Brain microvascular endothelial cell (primary cell): ENCODE data around the gene C1orf159.

Source experiments
- DNase-seq: peaks from one replicate; pipeline ENCODE4 v3.0.0-alpha.2; 2020
- H3K27ac ChIP-seq: fragments of 250-450 bp; sonication (Bioruptor Pico); 2 replicates; pipeline ENCODE4 v1.5.1; 2020; ENCODE audit warnings: mild to moderate bottlenecking, moderate library complexity
- H3K27me3 ChIP-seq: fragments of 250-450 bp; sonication (Bioruptor Pico); replicated peaks from 2 replicates; pipeline ENCODE4 v1.5.1; 2020; ENCODE audit warnings: mild to moderate bottlenecking
- H3K36me3 ChIP-seq: fragments of 250-450 bp; sonication (Bioruptor Pico); replicated peaks from 2 replicates; pipeline ENCODE4 v1.5.1; 2020; ENCODE audit warnings: mild to moderate bottlenecking
- H3K4me3 ChIP-seq: 2 replicates; pipeline ENCODE4 v1.5.1; 2011; ENCODE audit warnings: low read depth, mild to moderate bottlenecking, control low read depth, low read length, moderate library complexity
- in situ Hi-C: cut with HindIII; loops from 2 replicates; pipeline ENCODE4 v1.10.0; 2017; ENCODE audit warnings: low sequenced_read_pairs, low pct_ligation_motif_present
- TF ChIP-seq, protein P1 (sequence below): IDR thresholded peaks from 2 replicates; pipeline ENCODE4 v1.5.1; 2011; ENCODE audit warnings: low read depth, mild to moderate bottlenecking, moderate library complexity, low read length, control low read depth, inconsistent platforms; ENCODE audit errors: missing control alignments

C1orf159 gene

DNA sequence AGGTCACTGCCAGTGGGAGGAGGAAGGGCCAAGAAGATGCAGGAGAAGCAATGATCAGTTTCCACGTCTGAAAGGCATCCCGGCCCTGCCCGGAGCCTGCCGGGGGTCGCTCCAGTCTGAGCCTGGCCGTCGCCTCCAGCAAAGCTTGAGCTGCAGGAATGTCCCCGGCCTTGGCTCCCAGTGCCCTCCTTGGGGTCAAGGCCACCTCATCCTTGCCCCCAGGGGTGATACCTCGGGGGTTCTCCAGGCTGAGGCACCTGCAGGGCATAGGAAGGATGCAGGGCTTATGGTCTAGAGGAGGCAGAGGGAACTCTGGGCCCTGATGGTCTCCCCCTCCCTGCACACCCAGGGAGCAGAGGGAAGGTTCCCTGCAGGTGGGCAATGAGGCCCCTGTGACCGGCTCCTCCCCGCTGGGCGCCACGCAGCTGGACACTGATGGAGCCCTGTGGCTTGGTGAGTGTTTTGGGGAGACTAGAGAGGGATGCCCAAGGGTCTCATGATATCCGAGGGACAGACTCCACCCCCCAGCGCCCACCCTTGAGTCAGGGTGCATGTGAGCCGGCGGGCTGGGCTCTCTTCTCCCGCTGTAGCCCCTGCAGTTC is 61.7 kb downstream of the C1orf159 start:
- in situ Hi-C loops, result no loop called here
- Histone ChIP-seq H3K4me3 (no peak overlapping the region), H3K27me3 (no peaks in the 10 kb centered on the region), H3K36me3 (peaks cover 49% of the 10 kb centered on the region), H3K27ac (no peak overlapping the region)
- TF ChIP-seq, protein P1, sequence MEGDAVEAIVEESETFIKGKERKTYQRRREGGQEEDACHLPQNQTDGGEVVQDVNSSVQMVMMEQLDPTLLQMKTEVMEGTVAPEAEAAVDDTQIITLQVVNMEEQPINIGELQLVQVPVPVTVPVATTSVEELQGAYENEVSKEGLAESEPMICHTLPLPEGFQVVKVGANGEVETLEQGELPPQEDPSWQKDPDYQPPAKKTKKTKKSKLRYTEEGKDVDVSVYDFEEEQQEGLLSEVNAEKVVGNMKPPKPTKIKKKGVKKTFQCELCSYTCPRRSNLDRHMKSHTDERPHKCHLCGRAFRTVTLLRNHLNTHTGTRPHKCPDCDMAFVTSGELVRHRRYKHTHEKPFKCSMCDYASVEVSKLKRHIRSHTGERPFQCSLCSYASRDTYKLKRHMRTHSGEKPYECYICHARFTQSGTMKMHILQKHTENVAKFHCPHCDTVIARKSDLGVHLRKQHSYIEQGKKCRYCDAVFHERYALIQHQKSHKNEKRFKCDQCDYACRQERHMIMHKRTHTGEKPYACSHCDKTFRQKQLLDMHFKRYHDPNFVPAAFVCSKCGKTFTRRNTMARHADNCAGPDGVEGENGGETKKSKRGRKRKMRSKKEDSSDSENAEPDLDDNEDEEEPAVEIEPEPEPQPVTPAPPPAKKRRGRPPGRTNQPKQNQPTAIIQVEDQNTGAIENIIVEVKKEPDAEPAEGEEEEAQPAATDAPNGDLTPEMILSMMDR, result no peak
- DNase-seq, result no peak

DNA sequence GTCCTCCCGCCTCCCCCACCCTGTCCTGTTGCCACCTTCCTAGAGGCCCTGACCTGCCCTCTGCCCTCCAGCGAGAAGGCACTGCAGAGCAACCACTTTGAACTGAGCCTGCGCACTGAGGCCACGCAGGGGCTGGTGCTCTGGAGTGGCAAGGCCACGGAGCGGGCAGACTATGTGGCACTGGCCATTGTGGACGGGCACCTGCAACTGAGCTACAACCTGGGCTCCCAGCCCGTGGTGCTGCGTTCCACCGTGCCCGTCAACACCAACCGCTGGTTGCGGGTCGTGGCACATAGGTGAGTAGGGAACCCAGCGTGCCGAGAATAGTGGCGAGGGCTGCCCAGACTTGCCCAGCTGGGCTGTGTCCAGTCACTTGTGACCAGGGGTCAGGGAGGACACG is 62.2 kb downstream of the C1orf159 start:
- H3K4me3 ChIP-seq, result no peak overlapping the region
- no peaks in the 10 kb centered on the region for H3K27me3 ChIP-seq
- DNase-seq, result no peak
- no peak overlapping the region for H3K27ac ChIP-seq
- peaks cover 50% of the 10 kb centered on the region for H3K36me3 ChIP-seq
- in situ Hi-C loops, result no loop called here
- TF ChIP-seq, protein P1, result no peak

DNA sequence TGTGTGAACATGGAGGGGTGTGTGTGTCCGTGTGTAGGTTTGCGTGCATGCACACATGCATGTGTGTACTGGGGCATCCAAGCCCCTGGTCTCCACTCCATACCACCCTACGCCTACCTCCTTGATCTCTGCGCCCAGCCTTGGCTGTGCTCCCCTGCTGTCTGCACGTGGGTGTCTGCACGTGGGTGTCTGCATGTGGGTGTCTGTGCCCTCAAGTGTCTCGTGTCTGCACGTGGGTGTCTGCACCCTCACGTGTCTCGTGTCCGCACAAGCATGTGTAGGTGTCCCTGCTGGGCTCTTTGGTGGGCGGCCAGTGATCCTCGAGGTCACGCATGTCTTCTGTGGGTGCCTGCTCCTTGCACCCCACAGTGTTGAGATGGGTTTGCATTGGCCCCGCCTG is 62.9 kb downstream of the C1orf159 start:
- no peaks in the 10 kb centered on the region for H3K27me3 ChIP-seq
- in situ Hi-C loops, result no loop called here
- no peak overlapping the region for H3K4me3 ChIP-seq
- H3K27ac ChIP-seq, result no peak overlapping the region
- H3K36me3 ChIP-seq, result peaks cover 50% of the 10 kb centered on the region
- TF ChIP-seq, protein P1, result no peak
- no peak for DNase-seq

DNA sequence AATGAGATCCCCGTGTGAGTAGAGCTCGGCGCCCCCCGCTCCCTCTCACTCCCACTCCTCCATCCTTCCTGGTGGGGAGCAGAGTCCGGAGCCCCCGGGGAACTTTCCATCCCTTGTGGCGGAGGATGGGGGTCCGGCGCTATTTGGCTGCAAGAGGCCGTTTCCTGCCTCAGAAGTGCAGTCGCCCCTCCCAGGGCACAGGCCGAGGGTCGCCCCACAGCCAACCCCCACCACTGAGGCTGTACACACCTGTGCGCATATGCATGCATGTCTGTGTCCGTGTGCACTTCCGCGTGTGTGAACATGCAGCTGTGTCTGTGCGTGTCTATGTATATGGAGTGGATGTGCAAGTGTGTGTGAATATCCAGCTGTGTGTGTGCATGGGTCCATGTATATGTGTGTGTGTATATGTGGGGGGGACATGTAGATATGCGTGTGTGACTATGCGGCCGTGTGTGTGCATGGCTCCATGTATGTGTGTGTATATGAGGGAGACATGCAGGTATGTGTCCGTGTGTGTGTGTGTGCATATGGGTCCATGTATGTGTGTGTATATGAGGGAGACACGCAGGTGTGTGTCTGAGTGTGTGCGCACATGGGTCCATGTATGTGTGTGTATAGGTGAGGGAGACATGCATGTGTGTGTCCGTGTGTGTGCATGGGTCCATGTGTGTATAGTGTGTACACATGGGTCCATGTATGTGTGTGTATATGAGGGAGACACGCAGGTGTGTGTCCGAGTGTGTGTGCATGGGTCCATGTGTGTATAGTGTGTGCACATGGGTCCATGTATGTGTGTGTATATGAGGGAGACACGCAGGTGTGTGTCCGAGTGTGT is 63.7 kb downstream of the C1orf159 start:
- H3K27me3 ChIP-seq, result no peaks in the 10 kb centered on the region
- no peak overlapping the region for H3K27ac ChIP-seq
- no peak overlapping the region for H3K4me3 ChIP-seq
- peaks cover 55% of the 10 kb centered on the region for H3K36me3 ChIP-seq
- in situ Hi-C loops, result no loop called here
- no peak for DNase-seq
- TF ChIP-seq, protein P1, result no peak

DNA sequence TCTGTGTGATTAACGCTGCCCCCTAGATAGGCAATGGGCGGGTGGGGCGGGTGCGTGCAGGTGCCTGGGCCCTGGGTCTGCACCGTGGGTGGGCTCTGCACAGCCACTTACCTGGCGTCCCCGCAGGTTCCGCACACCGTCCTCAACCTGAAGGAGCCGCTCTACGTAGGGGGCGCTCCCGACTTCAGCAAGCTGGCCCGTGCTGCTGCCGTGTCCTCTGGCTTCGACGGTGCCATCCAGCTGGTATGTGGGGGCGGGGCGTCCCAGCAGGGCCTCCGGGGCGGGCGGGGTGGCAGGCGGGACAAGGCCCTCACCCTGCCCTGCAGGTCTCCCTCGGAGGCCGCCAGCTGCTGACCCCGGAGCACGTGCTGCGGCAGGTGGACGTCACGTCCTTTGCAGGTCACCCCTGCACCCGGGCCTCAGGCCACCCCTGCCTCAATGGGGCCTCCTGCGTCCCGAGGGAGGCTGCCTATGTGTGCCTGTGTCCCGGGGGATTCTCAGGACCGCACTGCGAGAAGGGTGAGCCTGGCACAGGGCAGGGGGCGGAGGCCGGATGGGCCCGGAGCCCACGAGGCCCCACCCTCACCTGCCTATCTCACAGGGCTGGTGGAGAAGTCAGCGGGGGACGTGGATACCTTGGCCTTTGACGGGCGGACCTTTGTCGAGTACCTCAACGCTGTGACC is 64.6 kb downstream of the C1orf159 start:
- Histone ChIP-seq H3K4me3 (no peak overlapping the region), H3K36me3 (peaks cover 64% of the 10 kb centered on the region), H3K27me3 (no peaks in the 10 kb centered on the region), H3K27ac (no peak overlapping the region)
- DNase-seq, result no peak
- TF ChIP-seq, protein P1, result no peak
- in situ Hi-C loops, result no loop called here
